Dedifferentiated amniotic fluid mesenchymal stem cell (primary cell): ENCODE results near the gene IGFBP2.
A peak's percentile ranks its signal among the peaks of the same experiment; 100 is the strongest.
"Not testable (repeated sequence)": the region's sequence is repeated elsewhere in the genome, so short reads cannot be mapped to it uniquely, and the experiment has no call there.

ENCODE experiments used
- DNase-seq: peaks from one replicate; pipeline ENCODE4 v3.0.0-alpha.2; 2016; ENCODE audit errors: extremely low spot score

Gene IGFBP2

GRCh38 chr2:216632952-216633615 lies at the start of gene IGFBP2:
TSS of gene IGFBP2 (plus strand) at chr2:216633420. CDS start at chr2:216633524, 104 bp downstream.
- peak; percentile 63 for DNase-seq

GRCh38 chr2:216583606-216584005 lies 49.6 kb upstream of the IGFBP2 start:
- DNase-seq = no peak

- no peak for DNase-seq
Measured at GRCh38 chr2:216584112-216584511, 49.1 kb upstream of the IGFBP2 start.

GRCh38 chr2:216585441-216585840 lies 47.8 kb upstream of the IGFBP2 start:
- DNase-seq = no peak

GRCh38 chr2:216588861-216589710 lies 44.1 kb upstream of the IGFBP2 start:
- no peak for DNase-seq

GRCh38 chr2:216589791-216590190 lies 43.4 kb upstream of the IGFBP2 start:
- DNase-seq = no peak

GRCh38 chr2:216590780-216591179 lies 42.4 kb upstream of the IGFBP2 start:
- DNase-seq = no peak

- DNase-seq = no peak
Measured at GRCh38 chr2:216591480-216591879, 41.7 kb upstream of the IGFBP2 start.

GRCh38 chr2:216594081-216594480 lies 39.1 kb upstream of the IGFBP2 start:
- DNase-seq = no peak

GRCh38 chr2:216596236-216596979 lies 36.8 kb upstream of the IGFBP2 start:
- DNase-seq = peak; percentile 91

- no peak for DNase-seq
Measured at GRCh38 chr2:216596980-216597509, 36.2 kb upstream of the IGFBP2 start.

GRCh38 chr2:216597825-216598224 lies 35.4 kb upstream of the IGFBP2 start:
- not testable (repeated sequence) for DNase-seq

- DNase-seq = no peak
Measured at GRCh38 chr2:216601632-216602409, 31.4 kb upstream of the IGFBP2 start.

GRCh38 chr2:216603010-216603883 lies 30.0 kb upstream of the IGFBP2 start:
- no peak for DNase-seq

GRCh38 chr2:216603884-216604245 lies 29.4 kb upstream of the IGFBP2 start:
- DNase-seq = no peak

- DNase-seq = no peak
Measured at GRCh38 chr2:216604458-216604857, 28.8 kb upstream of the IGFBP2 start.

GRCh38 chr2:216606551-216607276 lies 26.5 kb upstream of the IGFBP2 start:
- no peak for DNase-seq

- DNase-seq = no peak
Measured at GRCh38 chr2:216607277-216607560, 26.0 kb upstream of the IGFBP2 start.

- no peak for DNase-seq
Measured at GRCh38 chr2:216608525-216608924, 24.7 kb upstream of the IGFBP2 start.
